Adrenal gland (tissue), 5 donors: ENCODE data around the gene TNRC6C.

ENCODE experiments used
- CTCF ChIP-seq, 6 experiments: fragments of 450-650 bp in 4 of 6; fragments of 200-600 bp in 2 of 6; sonication (generic) in 1 of 6; IDR thresholded peaks; 1 replicate in 5 of 6; 2 replicates in 1 of 6; pipeline versions ENCODE4 v1.5.1 to v1.8.0; 2016 to 2021; ENCODE audit warnings: antibody characterized with exemption in 6 of 6, mild to moderate bottlenecking in 2 of 6, moderate library complexity in 1 of 6
- POLR2A ChIP-seq, 2 donors: fragments of 450-650 bp; IDR thresholded peaks; one replicate each; pipeline ENCODE4 v1.6.1; 2017; ENCODE audit warnings: antibody characterized with exemption in 2 of 2, mild to moderate bottlenecking in 2 of 2, moderate library complexity in 1 of 2
- donor health status: DM: no; HTN: no; CAD: no.

GRCh38 chr17:78127888-78128550 is 169.5 kb downstream of the TNRC6C start:
- no peak for TF ChIP-seq POLR2A (IDR thresholded peaks at IDR 0.05)
- no peak for TF ChIP-seq CTCF (IDR thresholded peaks at IDR 0.05)
